ENCODE measurements around the gene KRTCAP3. TPM values are rescaled to one million over a fixed set of nuclear protein-coding genes. Genes with fewer than 3 reads are reported as not detected.

Gene KRTCAP3, protein sequence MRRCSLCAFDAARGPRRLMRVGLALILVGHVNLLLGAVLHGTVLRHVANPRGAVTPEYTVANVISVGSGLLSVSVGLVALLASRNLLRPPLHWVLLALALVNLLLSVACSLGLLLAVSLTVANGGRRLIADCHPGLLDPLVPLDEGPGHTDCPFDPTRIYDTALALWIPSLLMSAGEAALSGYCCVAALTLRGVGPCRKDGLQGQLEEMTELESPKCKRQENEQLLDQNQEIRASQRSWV
- polyA plus RNA-seq, result 2.3 and 4.0 TPM in 2 replicates
- 1.3 TPM in 1 of 2 replicates, not detected in the other for polyA minus RNA-seq

DNA sequence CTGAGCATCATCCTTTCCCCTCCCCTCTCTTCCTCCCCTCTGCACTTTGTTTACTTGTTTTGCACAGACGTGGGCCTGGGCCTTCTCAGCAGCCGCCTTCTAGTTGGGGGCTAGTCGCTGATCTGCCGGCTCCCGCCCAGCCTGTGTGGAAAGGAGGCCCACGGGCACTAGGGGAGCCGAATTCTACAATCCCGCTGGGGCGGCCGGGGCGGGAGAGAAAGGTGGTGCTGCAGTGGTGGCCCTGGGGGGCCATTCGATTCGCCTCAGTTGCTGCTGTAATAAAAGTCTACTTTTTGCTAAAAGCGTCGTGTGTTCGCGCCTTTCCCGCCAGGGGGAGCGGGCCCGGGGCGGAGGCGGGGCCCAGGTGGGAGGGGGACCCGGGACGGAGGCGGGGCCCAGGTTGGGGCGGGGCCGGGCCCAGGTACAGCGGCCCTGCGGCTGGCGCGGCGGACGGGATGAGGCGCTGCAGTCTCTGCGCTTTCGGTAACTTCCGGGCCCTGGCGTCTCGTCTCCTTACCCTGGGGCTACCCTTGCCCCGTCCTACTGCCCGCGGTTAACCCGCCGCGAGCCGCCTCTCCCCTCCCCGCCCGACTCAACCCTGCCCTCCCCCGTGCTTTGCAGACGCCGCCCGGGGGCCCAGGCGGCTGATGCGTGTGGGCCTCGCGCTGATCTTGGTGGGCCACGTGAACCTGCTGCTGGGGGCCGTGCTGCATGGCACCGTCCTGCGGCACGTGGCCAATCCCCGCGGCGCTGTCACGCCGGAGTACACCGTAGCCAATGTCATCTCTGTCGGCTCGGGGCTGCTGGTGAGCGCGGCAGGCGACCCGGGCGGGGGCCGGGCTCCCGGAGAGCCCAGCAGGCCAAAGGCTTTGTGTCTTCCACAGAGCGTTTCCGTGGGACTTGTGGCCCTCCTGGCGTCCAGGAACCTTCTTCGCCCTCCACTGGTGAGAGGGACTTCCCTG lies at the start of gene KRTCAP3:
Gene KRTCAP3, plus strand, starts transcription at position 424 of the 962 bp plus-strand sequence. Its CDS starts 32 bp downstream, at position 456.
- H3K36me3 ChIP-seq (ENCODE audit: insufficient read depth, low read length), result no peaks in the 10 kb centered on the region
- TF ChIP-seq RAD21 (conservative IDR thresholded peaks at IDR 0.05) (no peak), MXI1 (conservative IDR thresholded peaks at IDR 0.05; ENCODE audit: poor library complexity, severe bottlenecking) (peak; percentile 24)
- H3K79me2 ChIP-seq (replicated peaks; ENCODE audit: insufficient read depth, low read length), result no peaks in the 10 kb centered on the region
- no peak within 1 kb of the TSS for H3K4me3 ChIP-seq (ENCODE audit: low read length)
- no peaks in the 10 kb centered on the region for H4K20me1 ChIP-seq (ENCODE audit: insufficient read depth)
- H3F3A ChIP-seq (ENCODE audit: insufficient read depth, low read length, poor library complexity, severe bottlenecking), result no peaks in the 10 kb centered on the region
- no peak within 1 kb of the TSS for H3K4me2 ChIP-seq (ENCODE audit: low read length)
- H3K27ac ChIP-seq (ENCODE audit: low read length), result no peak within 1 kb of the TSS
- H3K27me3 ChIP-seq (ENCODE audit: insufficient read depth, low read depth, low read length), result no peaks in the 10 kb centered on the region
- no peaks in the 10 kb centered on the region for H3K9me2 ChIP-seq (ENCODE audit: insufficient read depth, low read length)
- H3K9ac ChIP-seq (ENCODE audit: low read length), result no peak within 1 kb of the TSS
- no peak within 1 kb of the TSS for H2AFZ ChIP-seq (ENCODE audit: low read depth, low read length)
- no peaks in the 10 kb centered on the region for H3K9me3 ChIP-seq (ENCODE audit: low read length)

DNA sequence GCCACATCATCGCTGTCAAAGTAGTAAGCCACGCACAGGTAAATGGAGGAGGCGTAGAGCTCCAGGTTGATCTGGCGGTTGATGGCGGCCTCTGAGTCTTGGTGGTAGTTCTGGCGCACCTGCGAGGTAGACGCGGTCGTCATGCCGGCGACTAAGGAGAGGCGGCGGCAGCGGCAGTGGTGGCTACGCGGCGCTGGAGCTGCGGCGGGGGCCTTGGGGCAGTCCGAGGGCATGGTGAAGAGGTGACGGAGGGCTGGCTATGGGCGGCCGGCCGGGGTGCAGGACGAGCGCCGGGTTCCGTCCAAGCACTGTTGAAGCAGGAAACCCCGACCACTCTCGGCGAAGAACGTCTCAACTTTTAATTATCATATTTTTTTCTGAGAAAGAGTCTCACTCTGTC lies 49.0 kb upstream of the KRTCAP3 start:
- Histone ChIP-seq H4K20me1 (ENCODE audit: insufficient read depth) (no peaks in the 10 kb centered on the region), H3K4me3 (ENCODE audit: low read length) (no peak overlapping the region), H3K9me2 (ENCODE audit: insufficient read depth, low read length) (no peaks in the 10 kb centered on the region), H2AFZ (ENCODE audit: low read depth, low read length) (no peak overlapping the region), H3K4me2 (ENCODE audit: low read length) (no peak overlapping the region), H3K36me3 (ENCODE audit: insufficient read depth, low read length) (no peaks in the 10 kb centered on the region), H3K27ac (ENCODE audit: low read length) (no peak overlapping the region), H3K79me2 (replicated peaks; ENCODE audit: insufficient read depth, low read length) (peaks cover 34% of the 10 kb centered on the region), H3F3A (ENCODE audit: insufficient read depth, low read length, poor library complexity, severe bottlenecking) (no peaks in the 10 kb centered on the region), H3K9me3 (ENCODE audit: low read length) (no peaks in the 10 kb centered on the region), H3K9ac (ENCODE audit: low read length) (no peak overlapping the region), H3K27me3 (ENCODE audit: insufficient read depth, low read depth, low read length) (no peaks in the 10 kb centered on the region)
- TF ChIP-seq EP300 (conservative IDR thresholded peaks at IDR 0.05; ENCODE audit: poor library complexity, severe bottlenecking), result no peak
- TF ChIP-seq TAF1 (IDR thresholded peaks at IDR 0.05; ENCODE audit: low read depth), result no peak
- TF ChIP-seq SMC3 (conservative IDR thresholded peaks at IDR 0.05; ENCODE audit: poor library complexity), result no peak
- TF ChIP-seq, protein P1, sequence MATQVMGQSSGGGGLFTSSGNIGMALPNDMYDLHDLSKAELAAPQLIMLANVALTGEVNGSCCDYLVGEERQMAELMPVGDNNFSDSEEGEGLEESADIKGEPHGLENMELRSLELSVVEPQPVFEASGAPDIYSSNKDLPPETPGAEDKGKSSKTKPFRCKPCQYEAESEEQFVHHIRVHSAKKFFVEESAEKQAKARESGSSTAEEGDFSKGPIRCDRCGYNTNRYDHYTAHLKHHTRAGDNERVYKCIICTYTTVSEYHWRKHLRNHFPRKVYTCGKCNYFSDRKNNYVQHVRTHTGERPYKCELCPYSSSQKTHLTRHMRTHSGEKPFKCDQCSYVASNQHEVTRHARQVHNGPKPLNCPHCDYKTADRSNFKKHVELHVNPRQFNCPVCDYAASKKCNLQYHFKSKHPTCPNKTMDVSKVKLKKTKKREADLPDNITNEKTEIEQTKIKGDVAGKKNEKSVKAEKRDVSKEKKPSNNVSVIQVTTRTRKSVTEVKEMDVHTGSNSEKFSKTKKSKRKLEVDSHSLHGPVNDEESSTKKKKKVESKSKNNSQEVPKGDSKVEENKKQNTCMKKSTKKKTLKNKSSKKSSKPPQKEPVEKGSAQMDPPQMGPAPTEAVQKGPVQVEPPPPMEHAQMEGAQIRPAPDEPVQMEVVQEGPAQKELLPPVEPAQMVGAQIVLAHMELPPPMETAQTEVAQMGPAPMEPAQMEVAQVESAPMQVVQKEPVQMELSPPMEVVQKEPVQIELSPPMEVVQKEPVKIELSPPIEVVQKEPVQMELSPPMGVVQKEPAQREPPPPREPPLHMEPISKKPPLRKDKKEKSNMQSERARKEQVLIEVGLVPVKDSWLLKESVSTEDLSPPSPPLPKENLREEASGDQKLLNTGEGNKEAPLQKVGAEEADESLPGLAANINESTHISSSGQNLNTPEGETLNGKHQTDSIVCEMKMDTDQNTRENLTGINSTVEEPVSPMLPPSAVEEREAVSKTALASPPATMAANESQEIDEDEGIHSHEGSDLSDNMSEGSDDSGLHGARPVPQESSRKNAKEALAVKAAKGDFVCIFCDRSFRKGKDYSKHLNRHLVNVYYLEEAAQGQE (IDR thresholded peaks at IDR 0.05; ENCODE audit: borderline replicate concordance), result no peak
- TF ChIP-seq MXI1 (conservative IDR thresholded peaks at IDR 0.05; ENCODE audit: poor library complexity, severe bottlenecking), result no peak

DNA sequence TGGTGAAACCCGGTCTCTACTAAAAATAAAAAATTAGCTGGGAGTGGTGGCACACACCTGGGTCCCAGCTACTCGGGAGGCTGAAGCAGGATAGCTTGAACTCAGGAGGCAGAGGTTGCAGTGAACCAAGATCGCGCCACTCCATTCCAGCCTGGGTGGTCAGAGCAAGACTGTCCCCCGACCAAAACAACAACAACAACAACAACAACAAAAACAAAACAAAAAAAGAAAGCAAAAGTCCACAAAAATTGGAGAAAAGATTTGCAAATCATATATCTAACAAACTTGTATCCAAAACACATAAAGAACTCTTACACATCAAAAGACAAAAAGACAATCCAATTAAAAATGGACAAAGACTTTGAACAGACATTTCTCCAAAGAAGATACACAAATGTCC lies 43.2 kb upstream of the KRTCAP3 start:
- no peaks in the 10 kb centered on the region for H3K9me3 ChIP-seq (ENCODE audit: low read length)
- no peaks in the 10 kb centered on the region for H3K36me3 ChIP-seq (ENCODE audit: insufficient read depth, low read length)
- no peak overlapping the region for H3K4me2 ChIP-seq (ENCODE audit: low read length)
- peaks cover 51% of the 10 kb centered on the region for H3K79me2 ChIP-seq (replicated peaks; ENCODE audit: insufficient read depth, low read length)
- no peaks in the 10 kb centered on the region for H3F3A ChIP-seq (ENCODE audit: insufficient read depth, low read length, poor library complexity, severe bottlenecking)
- H2AFZ ChIP-seq (ENCODE audit: low read depth, low read length), result no peak overlapping the region
- H3K4me3 ChIP-seq (ENCODE audit: low read length), result no peak overlapping the region
- no peaks in the 10 kb centered on the region for H3K9me2 ChIP-seq (ENCODE audit: insufficient read depth, low read length)
- no peaks in the 10 kb centered on the region for H3K27me3 ChIP-seq (ENCODE audit: insufficient read depth, low read depth, low read length)
- H3K27ac ChIP-seq (ENCODE audit: low read length), result no peak overlapping the region
- H3K9ac ChIP-seq (ENCODE audit: low read length), result no peak overlapping the region
- H4K20me1 ChIP-seq (ENCODE audit: insufficient read depth), result no peaks in the 10 kb centered on the region
- TF ChIP-seq EP300 (conservative IDR thresholded peaks at IDR 0.05; ENCODE audit: poor library complexity, severe bottlenecking) (no peak), MXI1 (conservative IDR thresholded peaks at IDR 0.05; ENCODE audit: poor library complexity, severe bottlenecking) (no peak), POLR2AphosphoS5 (IDR thresholded peaks at IDR 0.05) (no peak)
- TF ChIP-seq, protein P1 (IDR thresholded peaks at IDR 0.05; ENCODE audit: borderline replicate concordance), result no peak
